HEK293 (cell line): Measurements from ENCODE around the gene CSNK1G1.

Source experiments
- BCL11A ChIP-seq: fragments of 450-650 bp; formaldehyde crosslinking; IDR thresholded peaks from 2 replicates; pipeline ENCODE4 v1.5.1; 2016; ENCODE audit warnings: low read depth, missing biosample characterization, missing genetic modification characterization
- CTCF ChIP-seq: fragments of 450-650 bp; formaldehyde crosslinking; IDR thresholded peaks from 2 replicates; pipeline ENCODE4 v1.5.1; 2016; ENCODE audit warnings: missing biosample characterization, missing genetic modification characterization
- ELK4 ChIP-seq: IDR thresholded peaks from 2 replicates; pipeline ENCODE4 v1.6.1; 2011; ENCODE audit warnings: mild to moderate bottlenecking, low read depth, low read length, borderline replicate concordance
- YY1 ChIP-seq: fragments of 450-650 bp; formaldehyde crosslinking; IDR thresholded peaks from 2 replicates; pipeline ENCODE4 v1.5.1; 2018; ENCODE audit warnings: missing biosample characterization, missing genetic modification characterization
- ZFP41 ChIP-seq: fragments of 450-650 bp; formaldehyde crosslinking; IDR thresholded peaks from 2 replicates; pipeline ENCODE4 v1.5.1; 2016; ENCODE audit warnings: missing biosample characterization, missing genetic modification characterization, borderline replicate concordance
- ZNF169 ChIP-seq: fragments of 450-650 bp; formaldehyde crosslinking; IDR thresholded peaks from 2 replicates; pipeline ENCODE4 v1.5.1; 2016; ENCODE audit warnings: missing biosample characterization, missing genetic modification characterization
- ZNF354C ChIP-seq: fragments of 450-650 bp; formaldehyde crosslinking; IDR thresholded peaks from 2 replicates; pipeline ENCODE4 v1.5.1; 2016; ENCODE audit warnings: missing biosample characterization, missing genetic modification characterization, low read depth, borderline replicate concordance
- ZNF449 ChIP-seq: fragments of 450-650 bp; formaldehyde crosslinking; IDR thresholded peaks from 2 replicates; pipeline ENCODE4 v1.5.1; 2017; ENCODE audit warnings: missing biosample characterization, mild to moderate bottlenecking, missing genetic modification characterization, moderate library complexity
- ZNF664 ChIP-seq: fragments of 450-650 bp; formaldehyde crosslinking; IDR thresholded peaks from 2 replicates; pipeline ENCODE4 v1.5.1; 2016; ENCODE audit warnings: missing biosample characterization, missing genetic modification characterization

- TF ChIP-seq ZNF664 (tag by site-specific recombination) (peak; percentile 60), ZNF169 (tag by site-specific recombination) (no peak), CTCF (tag by site-specific recombination) (no peak), YY1 (tag by site-specific recombination) (no peak), BCL11A (tag by site-specific recombination) (no peak), ZFP41 (tag by site-specific recombination) (no peak), ZNF449 (tag by site-specific recombination) (no peak), ZNF354C (tag by site-specific recombination) (no peak), ELK4 (no peak)
These were observed 66.4 kb downstream of the CSNK1G1 start for GRCh38 chr15:64289550-64289949.
